CD14-positive monocyte (primary cell): ENCODE results near the gene DPY19L1. TPM values are rescaled to one million over a fixed set of nuclear protein-coding genes. Genes with fewer than 3 reads are reported as not detected.
"Not testable (repeated sequence)": the region's sequence is repeated elsewhere in the genome, so short reads cannot be mapped to it uniquely, and the experiment has no call there.

Experiments used
- DNase-seq, 3 donors: peaks; one replicate each; pipeline ENCODE4 v3.0.0-alpha.2; 2011 to 2022
- H2AFZ ChIP-seq: 2 replicates; pipeline ENCODE4 v1.6.0; 2012; ENCODE audit warnings: mild to moderate bottlenecking, low read depth, low read length, inconsistent platforms; ENCODE audit not compliant: insufficient read depth, poor library complexity, severe bottlenecking
- H3K27ac ChIP-seq, 2 donors: 1 replicate in 1 of 2; 2 replicates in 1 of 2; pipeline ENCODE4 v1.5.1; 2012 to 2013; ENCODE audit warnings: low read length in 2 of 2, control low read depth in 1 of 2, inconsistent platforms in 1 of 2, low read depth in 1 of 2, mild to moderate bottlenecking in 1 of 2
- H3K27me3 ChIP-seq, 2 donors: one replicate each; pipeline versions ENCODE4 v1.6.0 to v1.6.1; 2011 to 2013; ENCODE audit warnings: low read length in 2 of 2; ENCODE audit not compliant: control insufficient read depth in 2 of 2, insufficient read depth in 2 of 2
- H3K36me3 ChIP-seq, 2 donors: replicated peaks in 1 of 2; 1 replicate in 1 of 2; 2 replicates in 1 of 2; pipeline versions ENCODE4 v1.5.1 to v1.6.1; 2012 to 2013; ENCODE audit warnings: low read length in 2 of 2, control low read depth in 1 of 2, inconsistent platforms in 1 of 2, mild to moderate bottlenecking in 1 of 2; ENCODE audit not compliant: insufficient read depth in 2 of 2, control insufficient read depth in 1 of 2
- H3K4me1 ChIP-seq, 2 donors: 1 replicate in 1 of 2; 2 replicates in 1 of 2; pipeline versions ENCODE4 v1.5.1 to v1.6.1; 2012 to 2013; ENCODE audit warnings: low read length in 2 of 2, control low read depth in 1 of 2, inconsistent platforms in 1 of 2, mild to moderate bottlenecking in 1 of 2, moderate library complexity in 1 of 2; ENCODE audit not compliant: insufficient read depth in 2 of 2, control insufficient read depth in 1 of 2
- H3K4me2 ChIP-seq: replicated peaks from 2 replicates; pipeline ENCODE3; 2012; ENCODE audit warnings: low read length, moderate library complexity, mild to moderate bottlenecking; ENCODE audit not compliant: poor library complexity, severe bottlenecking; ENCODE audit errors: extremely low read depth
- H3K4me3 ChIP-seq, 3 experiments: fragments of 200-600 bp in 1 of 3; sonication (generic) in 1 of 3; replicated peaks in 1 of 3; 1 replicate in 2 of 3; 2 replicates in 1 of 3; pipeline ENCODE4 v1.5.1; 2011 to 2013; ENCODE audit warnings: low read length in 3 of 3, mild to moderate bottlenecking in 3 of 3, control low read depth in 2 of 3, low read depth in 2 of 3, inconsistent platforms in 1 of 3, moderate library complexity in 1 of 3
- H3K79me2 ChIP-seq: 2 replicates; pipeline ENCODE4 v1.6.0; 2012; ENCODE audit warnings: mild to moderate bottlenecking, control low read depth, inconsistent platforms, low read length, moderate library complexity; ENCODE audit not compliant: insufficient read depth
- H3K9ac ChIP-seq: 2 replicates; pipeline ENCODE4 v1.6.0; 2017; ENCODE audit warnings: low read length, mild to moderate bottlenecking; ENCODE audit not compliant: insufficient read depth, poor library complexity, severe bottlenecking
- H3K9me3 ChIP-seq, 2 donors: replicated peaks in 1 of 2; 1 replicate in 1 of 2; 2 replicates in 1 of 2; pipeline versions ENCODE4 v1.5.1 to v1.6.1; 2012 to 2013; ENCODE audit warnings: low read length in 2 of 2, control low read depth in 1 of 2; ENCODE audit not compliant: control insufficient read depth in 1 of 2, insufficient read depth in 1 of 2
- H4K20me1 ChIP-seq: 2 replicates; pipeline ENCODE4 v1.6.0; 2012; ENCODE audit warnings: mild to moderate bottlenecking, low read length, control low read depth, moderate library complexity; ENCODE audit not compliant: insufficient read depth
- H3K27ac Mint-ChIP-seq, 7 donors: one replicate each; pipeline ENCODE4 v1.8.0; 2020; ENCODE audit warnings: mild to moderate bottlenecking in 7 of 7, mixed read lengths in 7 of 7, moderate library complexity in 6 of 7, inconsistent platforms in 2 of 7
- H3K27me3 Mint-ChIP-seq, 3 donors: one replicate each; pipeline ENCODE4 v1.8.0; 2021 to 2022; ENCODE audit warnings: low read depth in 3 of 3, mild to moderate bottlenecking in 3 of 3, mixed read lengths in 3 of 3, moderate library complexity in 3 of 3, inconsistent platforms in 1 of 3
- H3K36me3 Mint-ChIP-seq, 2 donors: one replicate each; pipeline ENCODE4 v1.8.0; 2020; ENCODE audit warnings: mixed read lengths in 2 of 2, inconsistent platforms in 1 of 2, mild to moderate bottlenecking in 1 of 2
- H3K4me1 Mint-ChIP-seq: one replicate; pipeline ENCODE4 v1.8.0; 2020; ENCODE audit warnings: mild to moderate bottlenecking, mixed read lengths
- H3K4me3 Mint-ChIP-seq, 2 donors: one replicate each; pipeline ENCODE4 v1.8.0; 2020; ENCODE audit warnings: mild to moderate bottlenecking in 2 of 2, mixed read lengths in 2 of 2, moderate library complexity in 1 of 2
- H3K9me3 Mint-ChIP-seq, 7 donors: one replicate each; pipeline ENCODE4 v1.8.0; 2020 to 2022; ENCODE audit warnings: mixed read lengths in 7 of 7, mild to moderate bottlenecking in 6 of 7, moderate library complexity in 6 of 7, inconsistent platforms in 2 of 7
- WGBS: methylation state at CpG from one replicate; pipeline ENCODE4 v1.1.5; 2013; ENCODE audit warnings: missing lambda C conversion rate; ENCODE audit not compliant: insufficient coverage; 5-methylcytosine and 5-hydroxymethylcytosine counted together
- intact Hi-C, 2 donors: fragments of 100-400 bp; cut with micrococcal nuclease; formaldehyde crosslinking; loops; one replicate each; pipeline versions ENCODE4 v1.15.0 to v1.15.1; 2023
- polyA plus RNA-seq, 3 donors: library from polyadenylated mRNA; depleted of rRNA in 1 of 3; unstranded in 2 of 3; stranded (reverse) in 1 of 3; fragments of 300-500 nt in 2 of 3; fragments of >200 nt in 1 of 3; fragmentation: Illumina TruSeq in 2 of 3; gene quantifications; 1 replicate in 2 of 3; 2 replicates in 1 of 3; pipeline ENCODE4 v1.2.3, GENCODE V29; 2012 to 2021

The DPY19L1 gene
- polyA plus RNA-seq, 3 donors, result 0.81 to 5.2 (median 3.9) TPM

DNA sequence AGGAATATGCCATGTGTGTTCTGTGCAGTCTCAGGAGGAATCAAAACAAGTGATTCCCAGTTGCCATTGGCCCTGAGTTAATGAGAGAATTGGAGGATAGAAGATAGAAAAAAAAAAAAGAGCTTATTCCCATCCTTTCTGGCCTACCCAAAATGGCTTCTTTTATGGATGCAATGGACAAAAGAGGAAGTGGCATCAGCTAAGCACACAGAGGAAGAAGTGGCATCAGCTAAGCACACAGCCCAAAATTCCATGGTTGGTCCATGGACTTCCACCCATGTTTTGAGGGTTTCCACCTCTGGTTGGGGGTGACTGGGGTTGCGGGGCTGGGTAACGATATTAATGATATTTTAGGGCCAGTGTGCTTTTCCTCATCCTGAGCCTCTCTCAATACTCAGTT is 11.1 kb upstream of the DPY19L1 start:
- H3K4me3 ChIP-seq, H3K9me3 ChIP-seq, H3K4me1 Mint-ChIP-seq, H3K79me2 ChIP-seq, intact Hi-C loops, H3K27ac ChIP-seq, DNase-seq, H3K9ac ChIP-seq, H3K27me3 Mint-ChIP-seq, H3K36me3 ChIP-seq, H3K36me3 Mint-ChIP-seq, H3K4me2 ChIP-seq, H3K27ac Mint-ChIP-seq, H3K9me3 Mint-ChIP-seq, H3K4me1 ChIP-seq, H3K27me3 ChIP-seq, H4K20me1 ChIP-seq, H3K4me3 Mint-ChIP-seq, H2AFZ ChIP-seq: not testable (repeated sequence)
- WGBS, result no CpG with 5 or more reads among the region's 2 CpGs

- H3K4me1 ChIP-seq, H3K36me3 ChIP-seq, H2AFZ ChIP-seq, intact Hi-C loops, H3K4me3 Mint-ChIP-seq, H3K27me3 ChIP-seq, H3K4me3 ChIP-seq, H3K79me2 ChIP-seq, H4K20me1 ChIP-seq, H3K27ac ChIP-seq, H3K27me3 Mint-ChIP-seq, H3K9me3 ChIP-seq, H3K36me3 Mint-ChIP-seq, H3K9ac ChIP-seq, H3K4me2 ChIP-seq, H3K4me1 Mint-ChIP-seq, H3K27ac Mint-ChIP-seq, H3K9me3 Mint-ChIP-seq, DNase-seq: not testable (repeated sequence)
- no CpG with 5 or more reads among the region's 2 CpGs for WGBS
These were observed 10.6 kb upstream of the DPY19L1 start for GRCh38 chr7:35047912-35048305.

DNA sequence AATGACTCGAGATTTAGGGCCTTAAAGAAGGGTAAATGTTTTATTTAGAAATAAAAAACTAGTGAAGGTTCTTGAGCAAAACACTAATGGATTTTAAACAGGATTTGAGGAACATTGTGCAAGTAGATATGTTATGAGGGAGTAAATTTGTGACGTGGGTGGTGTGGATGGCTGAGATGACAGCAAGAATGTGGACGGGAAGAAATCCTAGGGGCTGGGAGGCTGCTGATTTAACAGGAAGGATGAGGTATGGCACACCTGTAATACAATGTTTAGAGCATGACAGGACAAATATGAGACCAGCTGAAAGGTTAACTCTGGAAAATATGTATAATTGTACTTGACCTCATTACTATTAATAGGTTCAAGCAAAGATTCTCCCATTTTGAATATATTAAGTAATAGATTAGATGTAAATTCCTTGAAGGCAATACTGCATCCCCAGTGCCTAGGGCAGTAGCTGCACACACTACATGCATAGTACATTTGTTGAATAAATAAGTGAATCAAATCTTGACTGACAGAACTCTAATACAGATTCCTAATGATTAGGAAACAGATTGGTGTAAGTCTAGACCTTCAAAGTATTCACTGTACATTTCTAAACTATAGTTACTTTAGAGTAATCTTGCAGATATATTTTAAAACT is 10.1 kb upstream of the DPY19L1 start:
- H3K27ac ChIP-seq, H3K4me1 Mint-ChIP-seq, H3K9me3 ChIP-seq, H3K9me3 Mint-ChIP-seq, H3K9ac ChIP-seq, H3K27me3 Mint-ChIP-seq, H2AFZ ChIP-seq, intact Hi-C loops, H3K4me3 ChIP-seq, H4K20me1 ChIP-seq, H3K4me3 Mint-ChIP-seq, H3K36me3 Mint-ChIP-seq, H3K4me1 ChIP-seq, DNase-seq, H3K27me3 ChIP-seq, H3K36me3 ChIP-seq, H3K4me2 ChIP-seq, H3K79me2 ChIP-seq, H3K27ac Mint-ChIP-seq: not testable (repeated sequence)
- no CpG with 5 or more reads among the region's 3 CpGs for WGBS

DNA sequence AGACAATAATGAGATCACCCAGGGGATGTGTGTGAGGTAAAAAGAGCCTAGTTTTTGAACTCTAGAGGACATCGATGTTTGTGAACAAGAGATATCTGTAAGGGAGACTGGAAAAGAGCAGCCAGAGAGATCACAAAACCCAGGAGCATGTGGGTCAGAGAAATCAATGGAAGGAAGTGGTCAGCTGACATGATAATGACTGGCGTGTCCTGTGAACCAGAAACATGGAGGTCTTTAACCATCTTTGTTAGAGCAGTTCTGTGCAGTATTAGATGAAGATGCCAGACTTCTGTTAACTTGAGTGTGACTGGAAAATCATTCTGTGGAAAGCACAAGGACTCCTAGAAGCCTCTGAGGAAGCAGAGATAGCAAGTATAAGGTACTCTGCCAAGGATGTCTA is 6.0 kb upstream of the DPY19L1 start:
- WGBS, result 96% methylated on average over 2 of the region's 2 CpGs
- H3K27ac ChIP-seq, intact Hi-C loops: not testable (repeated sequence)

More for the DNA sequence above, 6.0 kb upstream of the DPY19L1 start:
- H3K9me3 ChIP-seq, H2AFZ ChIP-seq, H3K4me1 ChIP-seq, H3K27ac Mint-ChIP-seq, H3K27me3 ChIP-seq, H3K4me1 Mint-ChIP-seq, H3K4me3 Mint-ChIP-seq, H3K36me3 Mint-ChIP-seq, H3K9me3 Mint-ChIP-seq, H3K9ac ChIP-seq, H4K20me1 ChIP-seq, DNase-seq, H3K36me3 ChIP-seq, H3K4me3 ChIP-seq, H3K79me2 ChIP-seq, H3K4me2 ChIP-seq: not testable (repeated sequence)
- peaks cover 5 to 19% (median 10%) of the 10 kb centered on the region in 3 donors for H3K27me3 Mint-ChIP-seq
